IPS-NIHi7 (cell line): ENCODE measurements around the gene SPDYE8.
"Not testable (repeated sequence)": the region's sequence is repeated elsewhere in the genome, so short reads cannot be mapped to it uniquely, and the experiment has no call there.

Source experiments
- DNase-seq: peaks from one replicate; pipeline ENCODE4 v3.0.0; 2012; ENCODE audit warnings: mixed read lengths; ENCODE audit errors: extremely low spot score

Gene SPDYE8

GRCh38 chr7:73029666-73030065 is at the start of gene SPDYE8:
Gene SPDYE8 (minus strand): TSS chr7:73029766. CDS start chr7:73027966, 1,800 bp downstream.
- DNase-seq = not testable (repeated sequence)

DNA sequence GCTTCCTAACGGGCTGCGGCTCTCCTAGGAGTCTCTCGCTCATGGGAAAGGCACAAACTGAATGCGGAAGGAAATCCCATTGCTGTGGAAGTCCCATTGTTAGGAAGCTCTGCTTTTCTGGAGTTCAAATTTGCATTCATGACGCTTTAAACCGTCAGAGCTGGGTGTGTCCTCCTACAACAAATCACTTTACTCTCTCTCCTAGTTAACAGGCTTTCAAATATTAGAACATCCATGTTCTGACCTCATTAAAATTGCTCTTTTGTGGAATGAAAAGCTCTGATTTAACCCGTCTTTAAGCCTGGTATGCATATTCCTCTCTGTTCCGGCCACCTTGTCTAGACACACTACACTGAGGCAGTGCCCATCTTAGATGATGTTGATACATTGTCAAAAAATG is 28.2 kb upstream of the SPDYE8 start, which contains the start of gene SPDYE11:
Gene SPDYE11 (minus strand): TSS at position 101 of the 400 bp plus-strand sequence. CDS start 1,800 bp downstream, outside the sequence.
- DNase-seq = not testable (repeated sequence)

GRCh38 chr7:73006491-73006890 is 23.1 kb downstream of the SPDYE8 start:
- not testable (repeated sequence) for DNase-seq

- not testable (repeated sequence) for DNase-seq
These were observed 23.7 kb downstream of the SPDYE8 start for GRCh38 chr7:73005693-73006447.

GRCh38 chr7:73005356-73005692 is 24.2 kb downstream of the SPDYE8 start:
- DNase-seq = not testable (repeated sequence)

- DNase-seq = not testable (repeated sequence)
These were observed 31.6 kb downstream of the SPDYE8 start for GRCh38 chr7:72997887-72998468.

GRCh38 chr7:72997447-72997846 is 32.1 kb downstream of the SPDYE8 start:
- DNase-seq = not testable (repeated sequence)

DNA sequence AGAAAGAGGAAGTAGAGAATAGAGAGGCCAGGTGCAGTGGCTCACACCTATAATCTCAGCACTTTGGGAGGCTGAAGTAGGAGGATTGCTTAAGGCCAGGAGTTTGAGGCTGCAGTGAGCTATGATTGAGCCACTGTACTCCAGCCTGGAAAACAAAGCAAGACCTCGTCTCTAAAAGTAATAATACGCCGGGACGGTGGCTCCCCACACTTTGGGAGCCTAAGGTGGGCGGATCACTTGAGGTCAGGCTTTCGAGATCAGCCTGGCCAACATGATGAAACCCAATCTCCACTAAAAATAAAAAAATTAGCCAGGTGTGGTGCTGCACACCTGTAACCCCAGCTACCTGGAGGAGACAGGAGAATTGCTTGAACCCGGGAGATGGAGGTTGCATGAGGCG is 34.1 kb downstream of the SPDYE8 start:
- DNase-seq = not testable (repeated sequence)

DNA sequence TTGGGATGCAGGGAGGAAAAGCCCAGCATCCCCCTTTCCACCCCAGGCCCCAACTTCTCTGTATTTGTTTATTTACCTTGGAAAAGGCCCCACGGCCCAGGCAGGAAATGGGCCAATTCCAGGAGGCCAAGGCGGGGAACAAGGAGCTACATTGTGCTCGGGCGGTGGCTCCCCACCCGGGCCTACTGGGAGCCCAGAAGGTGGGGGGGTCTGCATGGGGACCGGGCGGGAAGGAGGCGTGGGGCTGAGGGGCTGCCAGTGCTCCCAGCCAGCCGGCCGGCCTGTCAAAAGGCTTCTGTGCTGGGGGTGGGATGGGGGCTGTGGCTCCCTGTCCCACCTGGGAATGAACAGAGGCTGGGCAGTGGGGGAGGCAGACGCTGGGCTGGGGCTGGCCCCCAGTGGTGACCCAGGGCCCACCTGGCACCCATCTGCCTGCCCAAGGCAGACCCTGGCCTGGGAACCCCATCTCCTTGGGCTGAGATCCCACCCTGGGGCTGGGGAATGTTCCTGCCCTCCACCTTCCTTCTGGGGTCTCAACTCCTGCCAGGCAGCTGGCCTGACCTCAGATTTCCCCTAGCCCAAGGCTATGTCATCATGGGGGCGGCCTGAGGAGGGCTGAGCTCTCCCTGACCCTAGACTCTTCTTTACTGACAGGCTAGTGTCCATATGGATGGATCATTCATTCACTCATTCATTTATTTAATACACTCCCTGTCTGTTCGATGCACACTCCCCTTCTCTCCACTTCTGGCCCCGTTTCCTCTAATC is 39.2 kb downstream of the SPDYE8 start:
- not testable (repeated sequence) for DNase-seq

GRCh38 chr7:72982084-72982483 is 47.5 kb downstream of the SPDYE8 start:
- DNase-seq = not testable (repeated sequence)

DNA sequence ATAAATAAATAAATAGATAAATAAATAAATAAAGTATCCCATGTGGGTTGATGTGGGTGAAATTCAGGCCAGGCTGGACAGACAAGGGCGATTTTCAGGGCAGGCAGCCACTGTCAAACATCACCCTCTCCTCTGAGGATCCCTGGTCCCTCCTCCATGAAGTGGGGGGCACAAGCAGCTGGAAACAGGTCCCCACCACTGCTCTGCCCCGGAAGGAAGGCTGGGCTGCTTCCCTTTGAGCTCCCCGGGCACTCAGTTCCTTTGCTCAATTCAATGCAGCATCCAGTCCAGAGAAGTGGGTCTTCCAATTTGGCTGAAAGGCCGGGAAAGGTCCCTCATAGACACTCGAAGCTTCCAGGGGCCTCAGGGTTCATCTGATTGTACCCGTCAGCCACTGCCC is 49.2 kb downstream of the SPDYE8 start:
- not testable (repeated sequence) for DNase-seq

DNA sequence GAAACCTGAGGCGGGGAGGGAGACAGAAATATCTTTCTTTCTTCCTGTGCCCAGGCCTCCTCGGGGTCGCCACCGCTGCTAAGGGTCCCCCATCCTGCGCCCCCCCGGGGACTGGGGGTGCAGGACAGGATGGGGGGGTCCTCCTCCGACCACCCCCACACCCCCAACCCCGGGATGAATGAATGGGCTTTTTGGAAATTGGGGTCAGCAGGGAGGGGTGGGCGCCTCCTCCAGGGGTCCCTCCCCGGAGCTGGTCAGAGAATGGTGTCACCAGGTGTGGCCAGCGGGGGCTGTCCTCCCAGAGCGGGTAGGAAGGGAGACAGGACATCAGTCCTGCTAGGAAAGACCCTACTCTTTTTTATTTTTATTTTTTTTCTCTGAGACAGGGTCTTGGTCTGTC is 53.1 kb downstream of the SPDYE8 start:
- DNase-seq = not testable (repeated sequence)

DNA sequence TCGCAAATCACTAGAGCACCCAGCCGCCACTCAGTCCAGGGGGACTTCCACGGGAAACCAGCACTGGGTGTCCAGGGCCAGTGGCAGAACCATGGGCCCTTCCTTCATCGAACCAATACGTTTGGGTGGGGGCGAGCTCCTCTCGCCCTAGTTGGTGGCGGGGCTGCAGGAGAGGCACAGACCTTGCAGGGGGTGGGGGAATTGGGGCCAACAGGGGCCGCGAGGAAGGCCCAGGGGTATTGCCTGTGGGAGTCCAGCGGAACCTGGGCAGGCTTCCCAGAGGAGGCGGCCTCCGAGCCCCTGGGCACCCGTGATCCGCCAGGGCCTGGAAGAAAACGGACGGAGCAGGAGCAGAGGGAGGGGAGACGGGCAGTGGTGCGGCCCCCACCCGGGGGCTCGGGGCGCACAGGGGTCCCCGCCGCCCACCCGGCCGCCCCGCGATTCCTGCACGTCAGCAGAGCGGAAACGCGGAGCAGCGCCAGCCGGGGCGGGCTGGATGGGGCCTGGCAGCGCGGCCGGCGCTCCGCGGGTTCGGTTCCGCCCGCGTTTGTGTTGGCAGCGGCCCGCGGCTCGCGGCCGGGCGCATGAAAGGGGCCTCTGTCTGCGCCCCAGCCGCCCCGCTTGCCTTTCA is 53.8 kb downstream of the SPDYE8 start:
- not testable (repeated sequence) for DNase-seq

- not testable (repeated sequence) for DNase-seq
These were observed 54.8 kb downstream of the SPDYE8 start for GRCh38 chr7:72974781-72975180.

DNA sequence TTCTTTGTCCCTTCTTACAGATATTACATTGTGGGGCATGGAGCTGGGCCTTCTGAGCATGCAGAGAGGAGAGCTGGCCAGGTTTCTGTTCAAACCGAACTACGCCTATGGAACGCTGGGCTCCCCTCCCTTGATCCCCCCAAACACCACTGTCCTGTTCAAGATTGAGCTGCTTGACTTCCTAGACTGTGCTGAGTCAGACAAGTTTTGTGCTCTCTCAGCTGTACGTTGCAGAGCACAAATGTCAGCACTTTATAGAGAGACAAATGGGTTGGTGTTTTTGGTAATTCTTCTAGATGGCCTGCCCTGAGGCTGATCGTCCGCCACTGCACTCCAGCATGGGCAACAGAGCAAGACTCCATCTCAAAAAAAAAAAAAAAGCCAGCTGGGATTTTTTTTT is 58.1 kb downstream of the SPDYE8 start:
- not testable (repeated sequence) for DNase-seq
